ENCODE measurements around the gene MRPS11. TPM values are rescaled to one million over a fixed set of nuclear protein-coding genes. Genes with fewer than 3 reads are reported as not detected.
"Not testable (repeated sequence)": the region's sequence is repeated elsewhere in the genome, so short reads cannot be mapped to it uniquely, and the experiment has no call there.

Gene MRPS11
- total RNA-seq, 4 donors from 2014 or later = 33.5 to 47.8 (median 45.2) TPM

GRCh38 chr15:88469321-88469720 lies 1.8 kb downstream of the MRPS11 start:
- Histone ChIP-seq H3K27me3 (no peaks in the 10 kb centered on the region), H3K36me3 (peaks cover 0 to 45% of the 10 kb centered on the region in 2 donors), H3K9me3 (no peaks in the 10 kb centered on the region), H3K4me1 (peaks cover 26 to 28% of the 10 kb centered on the region in 2 donors), H3K4me3 (no peak overlapping the region), H3K27ac (no peak overlapping the region)
- no peak for ATAC-seq
- in situ Hi-C loops (cut with MboI; ENCODE audit: low sequenced_read_pairs in 4 of 4) (no loop called here), intact Hi-C loops (cut with DNase I; ENCODE audit: low total_unique reads) (loop anchor here (5.0 to 10.0 kb wide), 2 partner anchors 615 to 773 kb away; partner anchors contain the start of genes ABHD2 and FANCI)
- TF ChIP-seq POLR2A (IDR thresholded peaks at IDR 0.05) (no peak), CTCF (IDR thresholded peaks at IDR 0.05 in 4 of 5, conservative IDR thresholded peaks at IDR 0.05 in 1 of 5) (no peak)
- DNase-seq = no peak

- DNase-seq (no peak), ATAC-seq (no peak)
- Histone ChIP-seq H3K4me3 (no peak overlapping the region), H3K27ac (no peak overlapping the region), H3K36me3 (peaks cover 0 to 50% of the 10 kb centered on the region in 2 donors), H3K9me3 (no peaks in the 10 kb centered on the region), H3K4me1 (peaks cover 20 to 21% of the 10 kb centered on the region in 2 donors), H3K27me3 (no peaks in the 10 kb centered on the region)
- intact Hi-C loops (cut with DNase I; ENCODE audit: low total_unique reads) (no loop called here), in situ Hi-C loops (cut with MboI; ENCODE audit: low sequenced_read_pairs in 4 of 4) (loop anchor here in 2 of 4 donors (10.0 kb wide), 1 partner anchor 144 kb away; no protein-coding TSS in a partner anchor)
- no peak for TF ChIP-seq POLR2A (IDR thresholded peaks at IDR 0.05)
- TF ChIP-seq CTCF (IDR thresholded peaks at IDR 0.05 in 4 of 5, conservative IDR thresholded peaks at IDR 0.05 in 1 of 5) = no peak
Observed at GRCh38 chr15:88470625-88471372, 3.3 kb downstream of the MRPS11 start.

GRCh38 chr15:88472225-88472624 lies 4.7 kb downstream of the MRPS11 start:
- Histone ChIP-seq H3K9me3 (no peaks in the 10 kb centered on the region), H3K4me3 (no peak overlapping the region), H3K4me1 (peaks cover 10 to 12% of the 10 kb centered on the region in 2 donors), H3K27me3 (no peaks in the 10 kb centered on the region), H3K27ac (no peak overlapping the region), H3K36me3 (peaks cover 0 to 64% of the 10 kb centered on the region in 2 donors)
- TF ChIP-seq POLR2A (IDR thresholded peaks at IDR 0.05) (no peak), CTCF (IDR thresholded peaks at IDR 0.05 in 4 of 5, conservative IDR thresholded peaks at IDR 0.05 in 1 of 5) (no peak)
- DNase-seq = no peak
- in situ Hi-C loops (cut with MboI; ENCODE audit: low sequenced_read_pairs in 4 of 4) (loop anchor here in 2 of 4 donors (10.0 kb wide), 1 partner anchor 143 kb away; no protein-coding TSS in a partner anchor), intact Hi-C loops (cut with DNase I; ENCODE audit: low total_unique reads) (no loop called here)
- ATAC-seq = no peak

- H3K4me1 ChIP-seq; H3K27me3 ChIP-seq; H3K27ac ChIP-seq; ATAC-seq; DNase-seq; H3K9me3 ChIP-seq; H3K4me3 ChIP-seq; intact Hi-C loops (cut with DNase I; ENCODE audit: low total_unique reads): not testable (repeated sequence)
- in situ Hi-C loops (cut with MboI; ENCODE audit: low sequenced_read_pairs in 4 of 4) = loop anchor here in 2 of 4 donors (10.0 kb wide), 1 partner anchor 141 kb away; no protein-coding TSS in a partner anchor
- H3K36me3 ChIP-seq = peaks cover 0 to 78% of the 10 kb centered on the region in 2 donors
Observed at GRCh38 chr15:88473661-88474293, 6.3 kb downstream of the MRPS11 start.

- DNase-seq = no peak
- in situ Hi-C loops (cut with MboI; ENCODE audit: low sequenced_read_pairs in 4 of 4) = loop anchor here in 3 of 4 donors (10.0 to 25.0 kb wide), 2 partner anchors 136 to 138 kb away; partner anchors contain the start of gene AEN (in 1 of the 3)
Observed at GRCh38 chr15:88476635-88477060, 9.1 kb downstream of the MRPS11 start.

More at GRCh38 chr15:88476635-88477060, 9.1 kb downstream of the MRPS11 start:
- Histone ChIP-seq H3K36me3 (peaks cover 0 to 69% of the 10 kb centered on the region in 2 donors), H3K4me3 (no peak overlapping the region), H3K4me1 (no peaks in the 10 kb centered on the region), H3K27me3 (no peaks in the 10 kb centered on the region), H3K9me3 (no peaks in the 10 kb centered on the region), H3K27ac (no peak overlapping the region)
- intact Hi-C loops (cut with DNase I; ENCODE audit: low total_unique reads) = loop anchor here (1.0 kb wide), 1 partner anchor 138 kb away; no protein-coding TSS in a partner anchor
- peak in 1 of 2 donors; percentile 61 for ATAC-seq
- TF ChIP-seq CTCF (IDR thresholded peaks at IDR 0.05 in 4 of 5, conservative IDR thresholded peaks at IDR 0.05 in 1 of 5) (peak in 4 of 5 experiments; percentile 11 to 44 (median 37)), POLR2A (IDR thresholded peaks at IDR 0.05) (no peak)
